Pancreas (tissue), 10 donors: ENCODE measurements around the gene MEGF11. TPM values are rescaled to one million over a fixed set of nuclear protein-coding genes. Genes with fewer than 3 reads are reported as not detected.
A peak's percentile ranks its signal among the peaks of the same experiment; 100 is the strongest.

Experiments
- ATAC-seq, 4 donors: fragments of 200-7000 bp; cut with Tn5 transposase; one replicate each; pipeline versions ENCODE4 v1.8.0 to v1.9.1; 2020; ENCODE audit warnings: mild to moderate bottlenecking in 4 of 4, moderate library complexity in 4 of 4
- DNase-seq, 6 donors: peaks; one replicate each; pipeline ENCODE4 v3.0.0-alpha.2; 2020
- FAIRE-seq: peaks from 2 replicates; lab custom pipeline; 2012; peaks lifted over from hg19 to GRCh38; lab: Jason Lieb, UNC
- H3K27ac ChIP-seq, 4 donors: fragments of 200-600 bp; sonication (generic); 1 replicate in 3 of 4; 2 replicates in 1 of 4; pipeline versions ENCODE4 v1.5.0 to v1.8.0; 2020
- H3K27me3 ChIP-seq, 4 donors: fragments of 200-600 bp; one replicate each; pipeline ENCODE4 v1.8.0; 2021
- H3K36me3 ChIP-seq, 3 donors: fragments of 200-600 bp; sonication (generic) in 1 of 3; one replicate each; pipeline versions ENCODE4 v1.5.0 to v1.8.0; 2020 to 2021
- H3K4me1 ChIP-seq, 3 donors: fragments of 200-600 bp; one replicate each; pipeline ENCODE4 v1.8.0; 2021
- H3K4me3 ChIP-seq, 4 donors: fragments of 200-600 bp; sonication (generic) in 2 of 4; one replicate each; pipeline versions ENCODE4 v1.5.0 to v1.8.0; 2020 to 2021
- H3K9me3 ChIP-seq, 4 donors: fragments of 200-600 bp; one replicate each; pipeline ENCODE4 v1.8.0; 2021
- CTCF ChIP-seq, 4 donors: fragments of 200-600 bp; sonication (generic) in 3 of 4; IDR thresholded peaks; one replicate each; pipeline versions ENCODE4 v1.5.0 to v1.8.0; 2021; ENCODE audit warnings: antibody characterized with exemption in 4 of 4
- WGBS, 2 donors: extraction: QIAGEN DNeasy Blood & Tissue Kit; methylation state at CpG; one replicate each; pipeline ENCODE4 v1.1.7; 2013; 5-methylcytosine and 5-hydroxymethylcytosine counted together
- intact Hi-C, 3 donors: fragments of 100-400 bp; cut with DNase I; formaldehyde crosslinking; loops; one replicate each; pipeline versions ENCODE4 v1.11.1 to v1.14.2; 2022
- polyA plus RNA-seq, 2 donors: library from polyadenylated mRNA; stranded (reverse); fragments of 200-250 nt; gene quantifications; one replicate each; pipeline ENCODE4 v1.2.3, GENCODE V29; 2013
- total RNA-seq, 6 donors: library from RNA; stranded (reverse); fragmentation: NEBNext Ultra II Directional in 4 of 6; extraction: Animal tissue kit (Norgen Biotek cat#: 25700) in 4 of 6; gene quantifications; one replicate each; pipeline versions ENCODE4 v1.2.1 to v1.2.4, GENCODE V29; 2021 to 2023
- donor health status: healthy with polysubstance abuse.
- donor health status: DM: no; HTN: no; CAD: no; lungs with moderate emphysema.
- donor health status: DM: no; HTN: no; CAD: no.
- donor health status: control.
- donor health status: control.
- donor health status: Bipolar disorder and iron deficiency.
- donor health status: DM: yes; HTN: yes; CAD: no.
- donor health status: DM: no; HTN: no; CAD: no.
- donor health status: DM: no; HTN: no; CAD: no.
- donor health status: DM: yes; HTN: yes; CAD: no.

MEGF11 gene
- total and polyA plus RNA-seq, 8 donors: 0.19 to 0.87 (median 0.37) TPM

- Histone ChIP-seq H3K36me3 (no peaks in the 10 kb centered on the region), H3K4me1 (no peaks in the 10 kb centered on the region), H3K27me3 (no peaks in the 10 kb centered on the region), H3K9me3 (no peaks in the 10 kb centered on the region), H3K4me3 (no peak overlapping the region), H3K27ac (no peak overlapping the region)
- WGBS, 2 donors: 85 to 88% methylated on average over 10 of the region's 10 CpGs
- no peak for TF ChIP-seq CTCF (IDR thresholded peaks at IDR 0.05)
- FAIRE-seq: no peak
- no peak for ATAC-seq
- DNase-seq: no peak
- intact Hi-C loops: no loop called here
Measured at GRCh38 chr15:66225656-66226274, 27.8 kb downstream of the MEGF11 start.

DNA sequence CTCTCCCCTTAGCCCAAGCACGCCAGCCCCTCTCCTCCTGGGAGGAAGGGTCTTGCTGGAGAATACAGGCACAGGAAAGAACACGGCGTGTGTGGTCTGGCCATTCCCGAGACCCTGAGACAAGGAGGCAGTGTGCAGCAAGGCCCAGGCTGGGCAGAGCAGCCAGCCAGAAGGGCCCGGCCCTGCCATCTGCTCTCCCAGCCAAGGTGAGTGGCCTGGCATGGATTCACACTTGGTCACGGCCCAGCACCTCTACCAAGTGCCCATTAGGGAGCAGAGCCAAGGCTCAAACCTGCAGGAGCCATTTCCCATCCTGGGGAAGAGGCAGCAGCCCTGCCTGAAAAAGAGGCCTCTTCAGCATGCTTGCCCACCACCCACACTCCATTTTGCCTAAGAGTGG, 28.6 kb downstream of the MEGF11 start:
- Histone ChIP-seq H3K4me3 (no peak overlapping the region), H3K9me3 (no peaks in the 10 kb centered on the region), H3K36me3 (no peaks in the 10 kb centered on the region), H3K4me1 (no peaks in the 10 kb centered on the region), H3K27ac (no peak overlapping the region), H3K27me3 (no peaks in the 10 kb centered on the region)
- no peak for FAIRE-seq
- 67 to 68% methylated on average over 6 of the region's 6 CpGs for WGBS, 2 donors
- TF ChIP-seq CTCF (IDR thresholded peaks at IDR 0.05): no peak
- intact Hi-C loops: no loop called here
- peak in 3 of 6 donors; percentile 10 to 47 (median 21) for DNase-seq
- ATAC-seq: peak in 3 of 4 donors; percentile 22 to 60 (median 42)

DNA sequence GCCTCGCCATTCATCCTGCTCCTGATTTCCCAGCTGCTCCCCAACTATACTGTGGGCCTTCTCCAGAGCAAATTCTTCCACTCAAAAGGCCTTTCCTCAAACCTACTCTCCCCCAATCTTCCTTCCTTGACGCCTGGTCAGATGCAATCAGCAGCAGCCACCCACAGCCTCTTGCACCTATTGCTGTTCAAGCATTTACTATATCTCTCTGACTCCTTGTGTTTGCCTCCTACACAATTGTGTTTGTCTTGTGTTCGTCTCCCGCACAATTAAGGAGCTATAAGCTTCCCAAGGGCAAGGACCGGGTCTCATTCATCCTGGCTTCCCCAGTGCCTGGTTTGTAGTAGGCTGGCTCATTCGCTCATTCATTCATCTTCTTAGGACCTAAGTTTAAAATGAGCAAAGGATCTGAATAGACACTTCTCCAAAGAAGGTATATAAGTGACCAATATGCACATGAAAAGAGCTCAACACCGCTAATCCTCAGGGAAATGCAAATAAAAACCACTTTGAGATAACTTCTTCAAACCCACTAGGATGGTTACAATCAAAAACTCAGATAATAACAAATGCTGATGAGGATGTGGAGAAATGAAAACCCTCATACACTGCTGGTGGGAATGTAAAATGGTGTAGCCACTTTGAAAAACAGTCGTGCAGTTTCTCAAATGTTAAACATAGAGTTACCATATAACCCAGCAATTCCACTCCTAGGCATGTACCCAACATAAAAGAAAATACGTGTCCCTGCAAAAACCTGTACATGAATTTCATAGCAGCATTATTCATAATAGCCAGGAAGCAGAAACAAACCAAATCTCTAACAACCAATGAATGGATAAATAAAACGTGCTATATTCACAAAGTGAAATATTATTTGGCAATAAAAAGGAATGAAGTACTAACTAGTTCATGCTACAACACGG, 31.0 kb downstream of the MEGF11 start:
- no peak for ATAC-seq
- FAIRE-seq: no peak
- intact Hi-C loops: no loop called here
- Histone ChIP-seq H3K9me3 (no peaks in the 10 kb centered on the region), H3K36me3 (no peaks in the 10 kb centered on the region), H3K27ac (no peak overlapping the region), H3K4me1 (no peaks in the 10 kb centered on the region), H3K27me3 (no peaks in the 10 kb centered on the region), H3K4me3 (no peak overlapping the region)
- no peak for DNase-seq
- no peak for TF ChIP-seq CTCF (IDR thresholded peaks at IDR 0.05)
- WGBS, 2 donors: 70 to 85% methylated on average over 11 of the region's 11 CpGs

DNA sequence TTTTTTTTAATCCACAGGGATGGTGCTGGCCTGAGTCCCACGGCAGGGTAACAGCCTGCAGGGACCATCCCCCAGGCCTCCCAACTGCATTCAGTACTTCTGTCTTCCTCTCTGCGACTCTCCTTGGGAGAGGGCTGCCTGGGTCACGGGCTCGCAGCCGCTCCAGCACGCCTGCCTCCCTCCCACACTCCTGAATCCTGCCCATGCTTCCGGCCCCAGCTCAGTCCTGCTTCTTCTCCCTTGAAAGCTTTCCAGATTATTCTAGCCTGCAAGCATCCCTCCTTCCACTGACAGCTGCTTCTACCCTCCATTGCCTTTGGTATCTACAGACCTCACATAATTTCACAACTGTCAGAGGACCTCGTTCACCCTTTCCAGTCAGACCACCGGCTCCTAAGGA, 32.4 kb downstream of the MEGF11 start:
- FAIRE-seq (no peak), ATAC-seq (no peak), DNase-seq (no peak)
- no peak overlapping the region for H3K4me3 ChIP-seq
- 56 to 58% methylated on average over 9 of the region's 9 CpGs for WGBS, 2 donors
- intact Hi-C loops: no loop called here
- TF ChIP-seq CTCF (IDR thresholded peaks at IDR 0.05): no peak
- no peaks in the 10 kb centered on the region for H3K9me3 ChIP-seq
- H3K36me3 ChIP-seq: no peaks in the 10 kb centered on the region
- no peak overlapping the region for H3K27ac ChIP-seq
- H3K4me1 ChIP-seq: no peaks in the 10 kb centered on the region
- H3K27me3 ChIP-seq: no peaks in the 10 kb centered on the region
